Neural crest cell (in vitro differentiated cells): ENCODE measurements around the gene ABTB2. TPM values are rescaled to one million over a fixed set of nuclear protein-coding genes. Genes with fewer than 3 reads are reported as not detected.

Source experiments
- DNase-seq: peaks from one replicate; pipeline ENCODE4 v3.0.0; 2021; ENCODE audit warnings: low read depth, mixed read lengths, low spot score
- H3K27ac Mint-ChIP-seq: one replicate; pipeline ENCODE4 v1.8.0; 2021; ENCODE audit warnings: mild to moderate bottlenecking, mixed read lengths; ENCODE audit not compliant: unreplicated experiment
- H3K27me3 Mint-ChIP-seq: 2 replicates; pipeline ENCODE4 v1.8.0; 2021; ENCODE audit warnings: low read depth, mild to moderate bottlenecking, mixed read lengths
- H3K36me3 Mint-ChIP-seq: 2 replicates; pipeline ENCODE4 v1.8.0; 2021; ENCODE audit warnings: low read depth, mild to moderate bottlenecking, mixed read lengths
- H3K4me1 Mint-ChIP-seq: 2 replicates; pipeline ENCODE4 v1.8.0; 2021; ENCODE audit warnings: mixed read lengths
- H3K4me3 Mint-ChIP-seq: one replicate; pipeline ENCODE4 v1.8.0; 2021; ENCODE audit warnings: mild to moderate bottlenecking, mixed read lengths
- H3K9me3 Mint-ChIP-seq: 2 replicates; pipeline ENCODE4 v1.8.0; 2021; ENCODE audit warnings: mixed read lengths
- CTCF ChIP-seq: fragments of 200-600 bp; sonication (generic); conservative IDR thresholded peaks from 2 replicates; pipeline ENCODE4 v1.5.0; 2021; ENCODE audit warnings: antibody characterized with exemption, mild to moderate bottlenecking
- total RNA-seq: library from RNA; stranded (reverse); gene quantifications from 2 replicates; pipeline ENCODE4 v1.2.1, GENCODE V29; 2021

ABTB2 gene
- total RNA-seq, 1 donor from 2014 or later = 3.0 TPM

GRCh38 chr11:34165121-34165520, 192.7 kb downstream of the ABTB2 start:
- Mint-ChIP-seq H3K4me1 (no peaks in the 10 kb centered on the region), H3K36me3 (no peaks in the 10 kb centered on the region), H3K27ac (no peak overlapping the region), H3K4me3 (no peak overlapping the region), H3K9me3 (no peaks in the 10 kb centered on the region), H3K27me3 (no peaks in the 10 kb centered on the region)
- TF ChIP-seq CTCF = no peak
- DNase-seq = no peak

DNA sequence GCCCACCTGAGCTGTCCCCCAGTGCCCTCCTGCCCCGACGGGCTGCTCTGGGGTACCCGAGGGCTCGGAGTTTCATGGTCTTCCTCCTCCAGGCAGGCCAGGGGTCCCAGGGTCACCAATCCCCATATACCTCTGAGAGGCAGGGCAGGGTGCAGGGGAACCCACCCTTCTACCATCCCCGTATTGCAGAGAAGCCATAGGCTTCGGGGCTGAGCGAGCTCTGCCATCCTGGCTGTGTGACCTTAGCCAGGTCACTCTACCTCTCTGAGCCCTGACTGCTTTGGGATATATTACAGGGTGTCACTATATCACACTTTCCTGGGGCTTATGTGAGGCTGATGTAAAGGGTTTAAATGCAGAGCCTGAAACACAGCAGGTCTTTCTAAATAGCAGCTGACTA, 195.0 kb downstream of the ABTB2 start:
- H3K27ac Mint-ChIP-seq = no peak overlapping the region
- no peaks in the 10 kb centered on the region for H3K9me3 Mint-ChIP-seq
- no peaks in the 10 kb centered on the region for H3K27me3 Mint-ChIP-seq
- no peaks in the 10 kb centered on the region for H3K4me1 Mint-ChIP-seq
- no peaks in the 10 kb centered on the region for H3K36me3 Mint-ChIP-seq
- H3K4me3 Mint-ChIP-seq = no peak overlapping the region
- no peak for DNase-seq
- TF ChIP-seq CTCF = no peak

DNA sequence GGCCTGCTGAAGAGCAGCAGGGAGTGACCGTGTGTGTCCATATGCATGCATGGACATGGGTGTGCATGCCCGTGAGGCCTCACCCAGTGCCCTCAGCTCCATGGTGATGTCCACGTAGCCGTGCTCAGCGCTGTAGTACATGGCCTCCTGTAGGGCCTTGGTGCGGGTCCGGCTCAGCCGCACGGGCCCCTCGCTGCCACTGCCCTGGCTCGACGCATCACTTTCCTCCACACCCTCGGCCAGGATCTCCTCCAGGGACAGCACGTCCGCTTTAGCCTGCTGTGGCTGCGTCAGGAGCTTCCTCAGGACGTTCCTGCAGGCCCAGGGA, 195.4 kb downstream of the ABTB2 start:
- Mint-ChIP-seq H3K4me1 (no peaks in the 10 kb centered on the region), H3K4me3 (no peak overlapping the region), H3K36me3 (no peaks in the 10 kb centered on the region), H3K27ac (no peak overlapping the region), H3K9me3 (no peaks in the 10 kb centered on the region), H3K27me3 (no peaks in the 10 kb centered on the region)
- DNase-seq = no peak
- TF ChIP-seq CTCF = no peak

- no peak for DNase-seq
- Mint-ChIP-seq H3K4me3 (no peak overlapping the region), H3K9me3 (no peaks in the 10 kb centered on the region), H3K27ac (no peak overlapping the region), H3K36me3 (no peaks in the 10 kb centered on the region), H3K4me1 (no peaks in the 10 kb centered on the region), H3K27me3 (no peaks in the 10 kb centered on the region)
- TF ChIP-seq CTCF = no peak
These were observed 195.9 kb downstream of the ABTB2 start for GRCh38 chr11:34161812-34162492.

- no peaks in the 10 kb centered on the region for H3K27me3 Mint-ChIP-seq
- DNase-seq = no peak
- no peaks in the 10 kb centered on the region for H3K36me3 Mint-ChIP-seq
- H3K4me1 Mint-ChIP-seq = no peaks in the 10 kb centered on the region
- H3K27ac Mint-ChIP-seq = peak overlapping the region; percentile 50
- H3K9me3 Mint-ChIP-seq = no peaks in the 10 kb centered on the region
- no peak for TF ChIP-seq CTCF
- H3K4me3 Mint-ChIP-seq = no peak overlapping the region
These were observed 196.4 kb downstream of the ABTB2 start for GRCh38 chr11:34161361-34161760.
